Endothelial cell of umbilical vein (primary cell): ENCODE results near the gene RNASE9. TPM values are rescaled to one million over a fixed set of nuclear protein-coding genes. Genes with fewer than 3 reads are reported as not detected.

ENCODE experiments used
- BruUV-seq: library from RNA; stranded (reverse); fragments of 400-500 nt; replicated peaks from 2 replicates; lab custom pipeline; 2021; lab: Mats Ljungman, UMichigan
- CTCF ChIA-PET: fragments of 300-600, 350-600 bp; sonication (Branson Sonifier 250); formaldehyde crosslinking; loops from one replicate; lab custom pipeline; 2021; ENCODE audit warnings: antibody characterized with exemption, inconsistent platforms; lab: Charles Lee
- POLR2A ChIA-PET: fragments of 300-600, 350-600 bp; sonication (Branson Sonifier 250); formaldehyde crosslinking; loops from one replicate; lab custom pipeline; 2021; ENCODE audit warnings: antibody characterized with exemption, inconsistent platforms; lab: Charles Lee
- DNase-seq: peaks from one replicate; pipeline ENCODE4 v3.0.0-alpha.2; 2011; ENCODE audit warnings: low read depth, low spot score
- FAIRE-seq: peaks from 2 replicates; lab custom pipeline; 2011; peaks lifted over from hg19 to GRCh38; lab: Jason Lieb, UNC
- H2AFZ ChIP-seq: 2 replicates; pipeline ENCODE4 v1.6.0; 2012; ENCODE audit warnings: low read depth, low read length, control low read depth, inconsistent platforms
- H3K27ac ChIP-seq: 2 replicates; pipeline ENCODE4 v1.5.1; 2011; ENCODE audit warnings: low read depth, mild to moderate bottlenecking, control low read depth, low read length, moderate library complexity; ENCODE audit not compliant: insufficient read depth
- H3K27me3 ChIP-seq, 2 experiments: 2 replicates each; pipeline versions ENCODE4 v1.6.0 to v1.6.1; 2011; ENCODE audit warnings: low read length in 2 of 2, mixed read lengths in 1 of 2; ENCODE audit not compliant: control insufficient read depth in 2 of 2, insufficient read depth in 2 of 2
- H3K36me3 ChIP-seq, 2 experiments: 2 replicates in 1 of 2; 3 replicates in 1 of 2; pipeline ENCODE4 v1.5.1; 2011; ENCODE audit warnings: low read length in 2 of 2, mild to moderate bottlenecking in 1 of 2, moderate library complexity in 1 of 2; ENCODE audit not compliant: control insufficient read depth in 2 of 2, insufficient read depth in 2 of 2; ENCODE audit errors: extremely low read depth in 1 of 2
- H3K4me1 ChIP-seq: 3 replicates; pipeline ENCODE4 v1.5.1; 2011; ENCODE audit warnings: mild to moderate bottlenecking, low read length; ENCODE audit not compliant: control insufficient read depth, insufficient read depth; ENCODE audit errors: extremely low read depth
- H3K4me2 ChIP-seq: 2 replicates; pipeline ENCODE4 v1.6.1; 2011; ENCODE audit warnings: low read length, control low read depth, mixed read lengths; ENCODE audit not compliant: insufficient read depth
- H3K4me3 ChIP-seq, 3 experiments: fragments of 200-600 bp in 1 of 3; sonication (generic), shearing (Covaris generic) in 1 of 3; replicated peaks in 1 of 3; 2 replicates each; pipeline ENCODE4 v1.5.1; 2011 to 2016; ENCODE audit warnings: control low read depth in 3 of 3, low read length in 3 of 3, mild to moderate bottlenecking in 2 of 3, inconsistent platforms in 1 of 3, low read depth in 1 of 3, moderate library complexity in 1 of 3; ENCODE audit not compliant: insufficient read depth in 1 of 3
- H3K79me2 ChIP-seq: 2 replicates; pipeline ENCODE4 v1.6.0; 2012; ENCODE audit warnings: low read length, inconsistent platforms; ENCODE audit not compliant: control insufficient read depth, insufficient read depth
- H3K9ac ChIP-seq: replicated peaks from 2 replicates; pipeline ENCODE3; 2011; ENCODE audit warnings: low read length, control low read depth; ENCODE audit not compliant: insufficient read depth; ENCODE audit errors: extremely low read depth
- H3K9me1 ChIP-seq: replicated peaks from 3 replicates; pipeline ENCODE4 v1.6.0; 2011; ENCODE audit warnings: mild to moderate bottlenecking, low read length; ENCODE audit not compliant: control insufficient read depth, insufficient read depth; ENCODE audit errors: extremely low read depth
- H3K9me3 ChIP-seq: replicated peaks from 2 replicates; pipeline ENCODE4 v1.5.1; 2012; ENCODE audit warnings: low read length, inconsistent platforms; ENCODE audit not compliant: control insufficient read depth, insufficient read depth
- H4K20me1 ChIP-seq: replicated peaks from 2 replicates; pipeline ENCODE3; 2011; ENCODE audit warnings: mild to moderate bottlenecking, low read length; ENCODE audit not compliant: control insufficient read depth, insufficient read depth; ENCODE audit errors: extremely low read depth
- CTCF ChIP-seq, 2 donors: IDR thresholded peaks; 1 replicate in 1 of 2; 2 replicates in 1 of 2; pipeline ENCODE4 v1.5.1; 2011; ENCODE audit warnings: low read length in 2 of 2, mild to moderate bottlenecking in 2 of 2, moderate library complexity in 2 of 2, control low read depth in 1 of 2, inconsistent platforms in 1 of 2, low read depth in 1 of 2; ENCODE audit not compliant: insufficient read depth in 1 of 2; ENCODE audit errors: extremely low read depth in 1 of 2
- EZH2 ChIP-seq: IDR thresholded peaks from 2 replicates; pipeline ENCODE4 v1.6.1; 2012; ENCODE audit warnings: borderline replicate concordance, low read depth, mild to moderate bottlenecking, moderate library complexity, low read length, inconsistent platforms; ENCODE audit not compliant: severe bottlenecking
- FOS ChIP-seq: IDR thresholded peaks from 2 replicates; pipeline ENCODE4 v1.6.1; 2011; ENCODE audit warnings: mild to moderate bottlenecking, low read length, moderate library complexity, borderline replicate concordance; ENCODE audit not compliant: insufficient read depth
- GATA2 ChIP-seq: IDR thresholded peaks from 2 replicates; pipeline ENCODE4 v1.7.0; 2011; ENCODE audit warnings: low read depth, mild to moderate bottlenecking, moderate library complexity, mixed read lengths, low read length; ENCODE audit not compliant: insufficient read length, insufficient read depth
- JUN ChIP-seq: IDR thresholded peaks from 2 replicates; pipeline ENCODE4 v1.6.1; 2011; ENCODE audit warnings: borderline replicate concordance, low read depth; ENCODE audit not compliant: insufficient read length, insufficient read depth
- MAX ChIP-seq: IDR thresholded peaks from 2 replicates; pipeline ENCODE4 v1.6.1; 2011; ENCODE audit not compliant: insufficient read depth, insufficient read length
- MYC ChIP-seq: IDR thresholded peaks from one replicate; pipeline ENCODE4 v1.6.1; 2011; ENCODE audit warnings: mild to moderate bottlenecking, low read depth, low read length
- POLR2A ChIP-seq: IDR thresholded peaks from 2 replicates; pipeline ENCODE4 v1.6.1; 2012; ENCODE audit warnings: low read depth, mild to moderate bottlenecking, control low read depth, low read length
- POLR2AphosphoS5 ChIP-seq: IDR thresholded peaks from 2 replicates; pipeline ENCODE4 v1.6.1; 2012; ENCODE audit warnings: low read depth, mild to moderate bottlenecking, control low read depth, low read length, moderate library complexity; ENCODE audit not compliant: insufficient read depth
- dilution Hi-C: fragments of 300-500 bp; cut with MboI; formaldehyde crosslinking; loops from one replicate; pipeline ENCODE4 v1.15.0; 2019; ENCODE audit warnings: low sequenced_read_pairs; ENCODE audit not compliant: extremely low pct_ligation_motif_present
- intact Hi-C: fragments of 100-400 bp; cut with micrococcal nuclease; formaldehyde crosslinking; loops from one replicate; pipeline ENCODE4 v1.10.0; 2022
- polyA plus RNA-seq, 4 experiments: library from polyadenylated mRNA; depleted of rRNA in 3 of 4; stranded (reverse) in 3 of 4; unstranded in 1 of 4; fragments of >200 nt; gene quantifications; 2 replicates each; pipeline versions ENCODE4 v1.2.1 to v1.2.3, GENCODE V29; 2011 to 2012; ENCODE audit warnings: missing spikeins in 1 of 4
- total RNA-seq: library from RNA; stranded (reverse); gene quantifications from 2 replicates; pipeline ENCODE4 v1.2.3, GENCODE V29; 2021

RNASE9 gene
- total and polyA plus RNA-seq, 2 donors (not counting 3 experiments of a cell fraction or from before 2014, with no cell fraction given): not detected

GRCh38 chr14:20550926-20551325, 9.9 kb downstream of the RNASE9 start:
- no peak overlapping the region for H3K4me2 ChIP-seq
- H3K36me3 ChIP-seq: no peaks in the 10 kb centered on the region
- no peak overlapping the region for H3K9ac ChIP-seq
- TF ChIP-seq POLR2AphosphoS5: no peak
- TF ChIP-seq MAX: no peak
- TF ChIP-seq FOS: no peak
- no peak for TF ChIP-seq EZH2
- TF ChIP-seq POLR2A: no peak
- no peak for TF ChIP-seq MYC
- TF ChIP-seq GATA2: no peak
- no peak for TF ChIP-seq JUN
- TF ChIP-seq CTCF (IDR thresholded peaks at IDR 0.05; ENCODE audit: extremely low read depth in 1 of 2, insufficient read depth in 1 of 2, low read depth in 1 of 2, low read length in 2 of 2): no peak
- no peaks in the 10 kb centered on the region for H3K9me3 ChIP-seq
- no peak overlapping the region for H2AFZ ChIP-seq
- no peak overlapping the region for H3K27ac ChIP-seq
- FAIRE-seq: no peak
- peaks cover 2 to 4% of the 10 kb centered on the region in 2 experiments for H3K27me3 ChIP-seq
- dilution Hi-C loops (no loop called here), intact Hi-C loops (no loop called here)
- POLR2A ChIA-PET: no interaction called here
- CTCF ChIA-PET: no interaction called here
- DNase-seq: no peak
- H3K79me2 ChIP-seq: no peaks in the 10 kb centered on the region
- no peak overlapping the region for H3K4me3 ChIP-seq
- no peaks in the 10 kb centered on the region for H3K9me1 ChIP-seq
- no peaks in the 10 kb centered on the region for H3K4me1 ChIP-seq
- no TSS peak for BruUV-seq
- H4K20me1 ChIP-seq: no peaks in the 10 kb centered on the region
